RWPE1 (cell line): ENCODE measurements around the gene SENP3.

Experiments
- CTCF ChIA-PET: fragments of 350-600 bp; sonication (Branson Sonifier 250); formaldehyde crosslinking; extraction: SDS; loops from one replicate; lab custom pipeline; 2021; lab: Yijun Ruan, JAX
- POLR2A ChIA-PET: fragments of 400-600 bp; formaldehyde crosslinking; extraction: SDS; loops from one replicate; lab custom pipeline; 2020; ENCODE audit warnings: antibody characterized with exemption; ENCODE audit not compliant: low non-redundant PET; lab: Yijun Ruan, JAX
- DNase-seq: peaks from one replicate; pipeline ENCODE4 v3.0.0; 2012; ENCODE audit warnings: low spot score
- H3K27ac ChIP-seq: fragments of 450-650 bp; 2 replicates; pipeline ENCODE4 v1.5.1; 2017
- TF ChIP-seq, protein P1 (sequence below): fragments of 450-650 bp; conservative IDR thresholded peaks from 2 replicates; pipeline ENCODE4 v1.5.1; 2017; ENCODE audit warnings: low read depth, mild to moderate bottlenecking

Gene SENP3

GRCh38 chr17:7563115-7563869 is 1.6 kb downstream of the SENP3 start:
- POLR2A ChIA-PET = no interaction called here
- CTCF ChIA-PET = interaction anchor here (0.5 kb wide), 1 partner anchor 126 kb away, joined by 3 read pairs; no protein-coding TSS in a partner anchor

GRCh38 chr17:7569571-7569970 is 7.9 kb downstream of the SENP3 start:
- CTCF ChIA-PET = interaction anchor here (1.0 kb wide), 1 partner anchor 8 kb away, joined by 3 read pairs; no protein-coding TSS in a partner anchor
- TF ChIP-seq, protein P1, sequence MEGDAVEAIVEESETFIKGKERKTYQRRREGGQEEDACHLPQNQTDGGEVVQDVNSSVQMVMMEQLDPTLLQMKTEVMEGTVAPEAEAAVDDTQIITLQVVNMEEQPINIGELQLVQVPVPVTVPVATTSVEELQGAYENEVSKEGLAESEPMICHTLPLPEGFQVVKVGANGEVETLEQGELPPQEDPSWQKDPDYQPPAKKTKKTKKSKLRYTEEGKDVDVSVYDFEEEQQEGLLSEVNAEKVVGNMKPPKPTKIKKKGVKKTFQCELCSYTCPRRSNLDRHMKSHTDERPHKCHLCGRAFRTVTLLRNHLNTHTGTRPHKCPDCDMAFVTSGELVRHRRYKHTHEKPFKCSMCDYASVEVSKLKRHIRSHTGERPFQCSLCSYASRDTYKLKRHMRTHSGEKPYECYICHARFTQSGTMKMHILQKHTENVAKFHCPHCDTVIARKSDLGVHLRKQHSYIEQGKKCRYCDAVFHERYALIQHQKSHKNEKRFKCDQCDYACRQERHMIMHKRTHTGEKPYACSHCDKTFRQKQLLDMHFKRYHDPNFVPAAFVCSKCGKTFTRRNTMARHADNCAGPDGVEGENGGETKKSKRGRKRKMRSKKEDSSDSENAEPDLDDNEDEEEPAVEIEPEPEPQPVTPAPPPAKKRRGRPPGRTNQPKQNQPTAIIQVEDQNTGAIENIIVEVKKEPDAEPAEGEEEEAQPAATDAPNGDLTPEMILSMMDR = no peak
- POLR2A ChIA-PET = no interaction called here
- no peak for DNase-seq
- no peak overlapping the region for H3K27ac ChIP-seq

More at GRCh38 chr17:7563115-7563869, 1.6 kb downstream of the SENP3 start:
- DNase-seq = no peak
- peak overlapping the region; percentile 95 for H3K27ac ChIP-seq
- TF ChIP-seq, protein P1 = no peak

GRCh38 chr17:7570351-7570750 is 8.6 kb downstream of the SENP3 start:
- POLR2A ChIA-PET = no interaction called here

DNA sequence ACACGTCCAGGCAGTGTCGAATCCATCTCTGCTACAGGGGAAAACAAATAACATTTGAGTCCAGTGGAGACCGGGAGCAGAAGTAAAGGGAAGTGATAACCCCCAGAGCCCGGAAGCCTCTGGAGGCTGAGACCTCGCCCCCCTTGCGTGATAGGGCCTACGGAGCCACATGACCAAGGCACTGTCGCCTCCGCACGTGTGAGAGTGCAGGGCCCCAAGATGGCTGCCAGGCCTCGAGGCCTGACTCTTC is 10.5 kb downstream of the SENP3 start:
- ChIA-PET CTCF (interaction anchor here (0.6 to 0.9 kb wide), 2 partner anchors 12 to 51 kb away, joined by 4 to 5 read pairs; no protein-coding TSS in a partner anchor), POLR2A (interaction anchor here (0.6 to 1.1 kb wide), 2 partner anchors 15 to 87 kb away, joined by 3 to 4 read pairs; no protein-coding TSS in a partner anchor)
- H3K27ac ChIP-seq = peak overlapping the region; percentile 98
- TF ChIP-seq, protein P1 = no peak
- DNase-seq = no peak

More at GRCh38 chr17:7570351-7570750, 8.6 kb downstream of the SENP3 start:
- H3K27ac ChIP-seq = peak overlapping the region; percentile 63
- TF ChIP-seq, protein P1 = no peak
- CTCF ChIA-PET = interaction anchor here (0.8 to 1.0 kb wide), 2 partner anchors 9 kb away, joined by 3 to 4 read pairs; partner anchors contain the start of gene SENP3
- no peak for DNase-seq

DNA sequence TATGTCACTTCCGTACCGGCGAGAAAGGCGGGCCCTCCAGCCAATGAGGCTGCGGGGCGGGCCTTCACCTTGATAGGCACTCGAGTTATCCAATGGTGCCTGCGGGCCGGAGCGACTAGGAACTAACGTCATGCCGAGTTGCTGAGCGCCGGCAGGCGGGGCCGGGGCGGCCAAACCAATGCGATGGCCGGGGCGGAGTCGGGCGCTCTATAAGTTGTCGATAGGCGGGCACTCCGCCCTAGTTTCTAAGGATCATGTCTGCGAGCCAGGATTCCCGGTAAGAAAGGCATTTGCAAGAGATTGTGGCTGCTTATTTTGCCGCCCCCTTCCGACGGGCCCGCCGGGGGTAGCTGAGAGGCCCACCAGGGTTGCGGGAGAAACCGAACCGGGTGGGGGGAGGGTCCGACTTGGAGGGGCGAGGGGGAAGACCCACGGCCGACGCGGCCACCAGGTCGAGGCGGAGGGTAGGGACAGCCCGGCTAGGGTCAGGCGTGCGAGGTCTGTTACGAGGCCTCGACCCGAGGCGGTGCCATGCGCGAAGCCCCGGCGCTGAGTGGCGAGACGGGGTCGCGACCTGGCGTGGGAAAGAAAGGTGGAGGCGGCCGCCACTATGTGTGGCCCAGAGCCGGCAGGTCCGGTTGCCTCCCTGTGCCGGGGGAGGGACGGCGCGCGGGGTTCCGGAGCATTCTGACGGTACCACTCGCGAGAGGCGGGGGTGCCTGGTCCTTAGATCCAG is 11.0 kb downstream of the SENP3 start:
- peak; percentile 99 for DNase-seq
- ChIA-PET POLR2A (interaction anchor here (0.6 to 3.4 kb wide), 4 partner anchors 11 to 87 kb away, joined by 3 to 28 read pairs (median 4); partner anchors contain the start of genes MPDU1 and SOX15), CTCF (interaction anchor here (0.6 kb wide), 2 partner anchors 52 to 115 kb away, joined by 5 read pairs; no protein-coding TSS in a partner anchor)
- TF ChIP-seq, protein P1 = no peak
- H3K27ac ChIP-seq = peak overlapping the region; percentile 98

DNA sequence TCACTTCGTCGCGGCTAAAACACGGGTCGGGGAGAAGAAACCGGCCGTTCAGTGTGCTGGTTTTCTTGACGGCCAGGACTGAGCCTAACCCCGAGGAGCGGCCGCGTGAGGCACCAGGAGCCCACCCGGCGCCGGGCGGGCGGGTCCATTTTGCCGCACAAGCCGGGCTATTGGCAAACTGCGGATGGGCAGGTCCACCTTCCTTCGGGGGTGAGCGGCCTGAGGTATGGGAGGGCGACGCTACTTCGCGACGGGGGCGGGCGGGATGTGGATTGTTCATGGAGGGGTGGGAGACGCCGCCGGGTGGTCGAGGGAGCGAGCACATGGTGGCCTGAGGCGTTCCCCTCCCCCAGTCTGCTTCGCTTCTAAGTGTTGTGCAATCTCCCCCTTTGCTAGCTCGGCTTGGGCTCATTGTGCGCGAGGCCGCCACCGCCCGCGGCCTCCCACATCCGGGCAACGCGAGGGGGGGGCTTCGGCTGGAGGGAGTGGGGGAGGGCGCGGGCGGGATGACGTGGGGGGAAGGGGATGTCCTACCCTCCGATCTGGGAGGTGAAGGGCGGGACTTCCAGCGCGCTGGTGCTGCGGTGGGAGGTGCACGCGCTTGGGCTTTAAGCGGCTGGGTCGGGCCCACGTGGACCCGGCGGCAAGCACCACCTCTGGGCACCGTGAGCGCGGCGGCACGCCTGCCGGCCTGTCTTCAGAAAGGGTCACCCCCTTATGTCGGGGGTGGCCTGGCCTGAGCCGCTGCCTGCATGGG is 11.8 kb downstream of the SENP3 start:
- DNase-seq = peak; percentile 86
- CTCF ChIA-PET = interaction anchor here (0.6 to 1.4 kb wide), 3 partner anchors 16 to 114 kb away, joined by 3 to 8 read pairs (median 5); partner anchors contain the start of genes SOX15 and TP53
- TF ChIP-seq, protein P1 = no peak
- H3K27ac ChIP-seq = peak overlapping the region; percentile 98
- POLR2A ChIA-PET = interaction anchor here (1.0 to 3.4 kb wide), 3 partner anchors 10 to 16 kb away, joined by 4 to 28 read pairs (median 9); partner anchors contain the start of genes MPDU1 and SOX15
